Tibial nerve (tissue), 4 donors: Measurements from ENCODE around the gene TCAIM.

Experiments
- EP300 ChIP-seq, 2 donors: sonication (generic); formaldehyde crosslinking; IDR thresholded peaks; one replicate each; pipeline ENCODE4 v1.6.1; 2017; ENCODE audit warnings: antibody characterized with exemption in 2 of 2, mild to moderate bottlenecking in 1 of 2
- POLR2A ChIP-seq, 2 donors: fragments of 450-650 bp; IDR thresholded peaks; one replicate each; pipeline ENCODE4 v1.6.1; 2017; ENCODE audit warnings: antibody characterized with exemption in 2 of 2, mild to moderate bottlenecking in 2 of 2, moderate library complexity in 2 of 2
- TF ChIP-seq, protein P1 (sequence below), 5 experiments: fragments of 200-600 bp in 3 of 5; fragments of 450-650 bp in 2 of 5; sonication (generic) in 3 of 5; IDR thresholded peaks; one replicate each; pipeline ENCODE4 v1.5.1; 2016 to 2019; ENCODE audit warnings: antibody characterized with exemption in 5 of 5, mild to moderate bottlenecking in 3 of 5, moderate library complexity in 2 of 5

DNA sequence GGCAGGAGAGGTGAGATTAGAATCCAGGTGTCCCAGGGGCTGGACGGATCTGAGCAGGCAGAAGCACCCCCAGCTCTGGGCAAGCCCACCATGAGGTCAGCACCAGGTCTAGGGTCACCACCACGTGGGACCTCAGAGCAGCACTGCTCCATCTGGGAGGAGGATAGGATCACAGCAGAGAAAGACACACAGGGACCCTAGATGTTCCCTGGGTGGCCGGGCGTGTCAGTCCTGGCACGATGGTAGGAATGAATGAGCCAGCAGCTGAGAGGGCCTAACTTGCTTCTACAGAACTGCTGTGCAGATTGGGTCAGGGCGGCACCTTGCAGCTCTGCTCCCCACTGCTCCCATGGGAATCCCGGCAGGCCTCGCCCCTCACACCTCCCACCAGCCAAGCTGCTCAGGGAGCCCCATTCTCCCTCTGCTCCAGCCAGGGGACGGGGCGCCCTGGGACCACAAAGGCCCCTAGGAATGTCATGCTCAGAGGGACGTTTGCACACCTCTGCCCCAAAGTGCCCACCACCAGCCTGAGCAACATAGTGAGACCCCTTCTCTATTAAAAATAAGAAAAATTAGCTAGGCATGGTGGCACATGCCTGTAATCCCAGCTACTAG, 72.6 kb downstream of the TCAIM start:
- TF ChIP-seq, protein P1, sequence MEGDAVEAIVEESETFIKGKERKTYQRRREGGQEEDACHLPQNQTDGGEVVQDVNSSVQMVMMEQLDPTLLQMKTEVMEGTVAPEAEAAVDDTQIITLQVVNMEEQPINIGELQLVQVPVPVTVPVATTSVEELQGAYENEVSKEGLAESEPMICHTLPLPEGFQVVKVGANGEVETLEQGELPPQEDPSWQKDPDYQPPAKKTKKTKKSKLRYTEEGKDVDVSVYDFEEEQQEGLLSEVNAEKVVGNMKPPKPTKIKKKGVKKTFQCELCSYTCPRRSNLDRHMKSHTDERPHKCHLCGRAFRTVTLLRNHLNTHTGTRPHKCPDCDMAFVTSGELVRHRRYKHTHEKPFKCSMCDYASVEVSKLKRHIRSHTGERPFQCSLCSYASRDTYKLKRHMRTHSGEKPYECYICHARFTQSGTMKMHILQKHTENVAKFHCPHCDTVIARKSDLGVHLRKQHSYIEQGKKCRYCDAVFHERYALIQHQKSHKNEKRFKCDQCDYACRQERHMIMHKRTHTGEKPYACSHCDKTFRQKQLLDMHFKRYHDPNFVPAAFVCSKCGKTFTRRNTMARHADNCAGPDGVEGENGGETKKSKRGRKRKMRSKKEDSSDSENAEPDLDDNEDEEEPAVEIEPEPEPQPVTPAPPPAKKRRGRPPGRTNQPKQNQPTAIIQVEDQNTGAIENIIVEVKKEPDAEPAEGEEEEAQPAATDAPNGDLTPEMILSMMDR (IDR thresholded peaks at IDR 0.05): no peak
- TF ChIP-seq POLR2A (IDR thresholded peaks at IDR 0.05) (no peak), EP300 (IDR thresholded peaks at IDR 0.05) (no peak)
